Thyroid gland (tissue), 4 donors: ENCODE measurements around the gene MARK2. TPM values are rescaled to one million over a fixed set of nuclear protein-coding genes. Genes with fewer than 3 reads are reported as not detected.

Experiments used
- DNase-seq, 2 donors: peaks; one replicate each; pipeline ENCODE4 v3.0.0-alpha.2; 2019
- H3K27ac ChIP-seq, 3 donors: fragments of 200-600 bp; sonication (generic); 1 replicate in 2 of 3; 2 replicates in 1 of 3; pipeline ENCODE4 v1.5.1; 2016 to 2019; ENCODE audit warnings: mild to moderate bottlenecking in 1 of 3, moderate library complexity in 1 of 3
- H3K27me3 ChIP-seq: fragments of 200-600 bp; sonication (generic); one replicate; pipeline ENCODE4 v1.5.1; 2019
- H3K36me3 ChIP-seq, 2 donors: fragments of 200-600 bp; sonication (generic); one replicate each; pipeline ENCODE4 v1.5.1; 2016 to 2019
- H3K4me1 ChIP-seq, 2 donors: fragments of 200-600 bp; sonication (generic); one replicate each; pipeline ENCODE4 v1.5.1; 2017 to 2019
- H3K4me3 ChIP-seq, 3 donors: fragments of 200-600 bp; sonication (generic); replicated peaks in 1 of 3; 1 replicate in 2 of 3; 2 replicates in 1 of 3; pipeline ENCODE4 v1.5.1; 2016; ENCODE audit warnings: mild to moderate bottlenecking in 1 of 3
- H3K9me3 ChIP-seq: fragments of 200-600 bp; sonication (generic); one replicate; pipeline ENCODE4 v1.5.1; 2017
- POLR2A ChIP-seq, 2 donors: fragments of 450-650 bp; IDR thresholded peaks; one replicate each; pipeline ENCODE4 v1.6.1; 2017; ENCODE audit warnings: antibody characterized with exemption in 2 of 2, mild to moderate bottlenecking in 2 of 2, moderate library complexity in 1 of 2
- WGBS, 2 donors: methylation state at CpG; one replicate each; pipeline ENCODE4 v1.1.5; 2017; 5-methylcytosine and 5-hydroxymethylcytosine counted together
- intact Hi-C: fragments of 100-400 bp; cut with DNase I; formaldehyde crosslinking; loops from one replicate; pipeline ENCODE4 v1.15.1; 2023
- total RNA-seq, 4 donors: library from RNA; depleted of rRNA; stranded (reverse); fragments of >200 nt; gene quantifications; one replicate each; pipeline ENCODE4 v1.2.3, GENCODE V29; 2016
- TF ChIP-seq, protein P1 (sequence below), 6 experiments: fragments of 200-600 bp in 3 of 6; fragments of 450-650 bp in 3 of 6; sonication (generic) in 3 of 6; IDR thresholded peaks; one replicate each; pipeline ENCODE4 v1.5.1; 2016 to 2019; ENCODE audit warnings: antibody characterized with exemption in 6 of 6, mild to moderate bottlenecking in 2 of 6, inconsistent platforms in 1 of 6, moderate library complexity in 1 of 6

The MARK2 gene
- total RNA-seq, 4 donors from 2014 or later: 28.2 to 57.7 (median 48.6) TPM

DNA sequence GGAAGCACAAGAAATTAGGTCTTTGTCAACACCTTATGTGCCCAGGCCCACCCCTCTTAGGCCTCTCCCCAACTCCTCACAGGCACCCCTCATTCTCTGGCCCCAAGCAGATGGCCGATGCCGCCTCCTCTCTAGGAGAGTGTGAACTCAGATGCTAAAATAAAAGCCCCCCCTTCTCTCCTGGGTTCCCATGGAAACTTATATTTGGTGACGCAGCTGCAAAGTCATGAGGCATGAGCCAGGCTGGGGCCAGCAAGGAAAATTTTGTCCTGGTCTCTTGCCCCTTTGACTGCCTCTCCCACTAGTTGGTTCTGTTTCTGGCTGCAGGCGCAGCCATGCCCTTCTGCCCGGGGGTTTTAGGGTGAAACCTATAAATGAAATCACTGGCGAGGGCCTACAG lies 66.3 kb downstream of the MARK2 start:
- intact Hi-C loops: no loop called here
- Histone ChIP-seq H3K9me3 (no peaks in the 10 kb centered on the region), H3K36me3 (peaks cover 50 to 54% of the 10 kb centered on the region in 2 donors), H3K27ac (no peak overlapping the region), H3K27me3 (no peaks in the 10 kb centered on the region), H3K4me3 (no peak overlapping the region), H3K4me1 (peaks cover 21 to 32% of the 10 kb centered on the region in 2 donors)
- 90 to 92% methylated on average over 6 of the region's 6 CpGs for WGBS, 2 donors
- TF ChIP-seq, protein P1, sequence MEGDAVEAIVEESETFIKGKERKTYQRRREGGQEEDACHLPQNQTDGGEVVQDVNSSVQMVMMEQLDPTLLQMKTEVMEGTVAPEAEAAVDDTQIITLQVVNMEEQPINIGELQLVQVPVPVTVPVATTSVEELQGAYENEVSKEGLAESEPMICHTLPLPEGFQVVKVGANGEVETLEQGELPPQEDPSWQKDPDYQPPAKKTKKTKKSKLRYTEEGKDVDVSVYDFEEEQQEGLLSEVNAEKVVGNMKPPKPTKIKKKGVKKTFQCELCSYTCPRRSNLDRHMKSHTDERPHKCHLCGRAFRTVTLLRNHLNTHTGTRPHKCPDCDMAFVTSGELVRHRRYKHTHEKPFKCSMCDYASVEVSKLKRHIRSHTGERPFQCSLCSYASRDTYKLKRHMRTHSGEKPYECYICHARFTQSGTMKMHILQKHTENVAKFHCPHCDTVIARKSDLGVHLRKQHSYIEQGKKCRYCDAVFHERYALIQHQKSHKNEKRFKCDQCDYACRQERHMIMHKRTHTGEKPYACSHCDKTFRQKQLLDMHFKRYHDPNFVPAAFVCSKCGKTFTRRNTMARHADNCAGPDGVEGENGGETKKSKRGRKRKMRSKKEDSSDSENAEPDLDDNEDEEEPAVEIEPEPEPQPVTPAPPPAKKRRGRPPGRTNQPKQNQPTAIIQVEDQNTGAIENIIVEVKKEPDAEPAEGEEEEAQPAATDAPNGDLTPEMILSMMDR (IDR thresholded peaks at IDR 0.05): no peak
- no peak for TF ChIP-seq POLR2A (IDR thresholded peaks at IDR 0.05)
- no peak for DNase-seq

DNA sequence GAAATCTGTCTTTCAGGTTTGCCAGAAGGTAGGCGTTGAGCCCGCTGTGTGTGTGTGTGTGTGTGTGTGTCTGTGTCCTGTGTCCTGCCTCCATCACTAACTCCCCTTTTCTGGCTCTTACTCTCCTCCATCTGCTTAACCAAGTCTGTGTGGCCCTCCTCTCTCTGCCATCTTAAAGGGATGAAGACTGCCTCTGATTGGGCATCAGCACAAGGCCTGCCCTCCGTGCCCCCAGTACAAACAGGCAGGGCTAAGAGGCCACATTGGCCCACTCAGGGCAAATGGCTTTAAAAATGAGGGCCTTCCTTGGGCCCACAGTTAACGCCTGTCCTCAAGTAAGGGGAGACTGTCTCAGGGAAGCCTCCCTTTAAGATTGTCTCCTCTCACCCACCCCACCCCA lies 67.2 kb downstream of the MARK2 start:
- intact Hi-C loops: no loop called here
- 93 to 97% methylated on average over 4 of the region's 4 CpGs for WGBS, 2 donors
- Histone ChIP-seq H3K4me3 (no peak overlapping the region), H3K36me3 (peaks cover 41 to 44% of the 10 kb centered on the region in 2 donors), H3K27me3 (no peaks in the 10 kb centered on the region), H3K27ac (no peak overlapping the region), H3K4me1 (peaks cover 21 to 32% of the 10 kb centered on the region in 2 donors), H3K9me3 (no peaks in the 10 kb centered on the region)
- DNase-seq: no peak
- TF ChIP-seq, protein P1 (IDR thresholded peaks at IDR 0.05): no peak
- TF ChIP-seq POLR2A (IDR thresholded peaks at IDR 0.05): no peak

DNA sequence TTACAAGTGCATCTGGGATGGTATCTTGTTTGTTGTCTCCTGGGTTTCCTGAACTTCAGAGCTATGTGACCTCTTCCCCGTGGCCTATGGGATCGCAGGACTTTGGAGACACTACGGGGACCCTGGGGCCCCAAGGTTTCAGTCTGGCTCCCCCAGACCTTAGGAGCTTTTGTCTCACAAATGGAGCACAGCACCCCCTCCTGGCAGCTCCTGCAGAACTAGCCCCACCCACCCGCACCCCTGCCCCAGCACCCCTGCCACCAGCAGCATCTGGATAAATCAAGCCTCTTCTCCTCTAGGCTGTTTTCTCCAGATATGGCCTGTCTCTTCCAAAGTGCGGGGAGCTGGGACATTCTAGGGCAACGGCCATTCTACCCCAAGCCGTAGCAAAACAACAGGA lies 67.7 kb downstream of the MARK2 start:
- TF ChIP-seq, protein P1 (IDR thresholded peaks at IDR 0.05): peak in 1 of 6 experiments; percentile 21
- no peak for TF ChIP-seq POLR2A (IDR thresholded peaks at IDR 0.05)
- H3K4me3 ChIP-seq: no peak overlapping the region
- DNase-seq: no peak
- H3K27me3 ChIP-seq: no peaks in the 10 kb centered on the region
- H3K27ac ChIP-seq: no peak overlapping the region
- 80 to 95% methylated on average over 6 to 7 of the region's 7 CpGs for WGBS, 2 donors
- H3K9me3 ChIP-seq: no peaks in the 10 kb centered on the region
- peaks cover 21 to 32% of the 10 kb centered on the region in 2 donors for H3K4me1 ChIP-seq
- H3K36me3 ChIP-seq: peaks cover 38 to 44% of the 10 kb centered on the region in 2 donors
- intact Hi-C loops: no loop called here

DNA sequence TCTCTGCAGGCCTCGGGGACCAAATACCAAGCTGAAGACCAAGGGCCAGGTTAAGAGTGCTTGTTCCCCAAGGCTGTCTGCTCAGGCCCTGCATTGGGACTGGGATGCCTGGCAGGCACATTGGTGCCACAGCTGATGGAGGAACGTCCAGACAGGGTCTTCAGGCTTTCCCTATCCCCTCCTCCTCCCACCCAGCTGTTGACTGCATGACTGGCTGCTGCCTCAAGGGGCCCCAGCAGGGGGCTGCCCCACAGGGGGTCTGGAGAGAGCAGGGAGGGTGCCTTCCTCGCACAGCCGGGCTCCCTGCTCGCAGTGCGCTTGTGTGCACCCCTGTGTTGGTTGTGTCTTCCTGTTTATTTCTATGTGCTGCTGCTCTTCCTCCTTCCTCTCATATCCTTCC lies 68.2 kb downstream of the MARK2 start:
- no peaks in the 10 kb centered on the region for H3K9me3 ChIP-seq
- H3K4me1 ChIP-seq: peaks cover 21 to 32% of the 10 kb centered on the region in 2 donors
- 72 to 73% methylated on average over 5 to 6 of the region's 6 CpGs for WGBS, 2 donors
- no peaks in the 10 kb centered on the region for H3K27me3 ChIP-seq
- peaks cover 34 to 41% of the 10 kb centered on the region in 2 donors for H3K36me3 ChIP-seq
- H3K27ac ChIP-seq: peak overlapping the region in 2 of 3 donors; percentile 78 to 82
- TF ChIP-seq POLR2A (IDR thresholded peaks at IDR 0.05): no peak
- TF ChIP-seq, protein P1 (IDR thresholded peaks at IDR 0.05): no peak
- DNase-seq: no peak
- intact Hi-C loops: no loop called here
- H3K4me3 ChIP-seq: no peak overlapping the region

DNA sequence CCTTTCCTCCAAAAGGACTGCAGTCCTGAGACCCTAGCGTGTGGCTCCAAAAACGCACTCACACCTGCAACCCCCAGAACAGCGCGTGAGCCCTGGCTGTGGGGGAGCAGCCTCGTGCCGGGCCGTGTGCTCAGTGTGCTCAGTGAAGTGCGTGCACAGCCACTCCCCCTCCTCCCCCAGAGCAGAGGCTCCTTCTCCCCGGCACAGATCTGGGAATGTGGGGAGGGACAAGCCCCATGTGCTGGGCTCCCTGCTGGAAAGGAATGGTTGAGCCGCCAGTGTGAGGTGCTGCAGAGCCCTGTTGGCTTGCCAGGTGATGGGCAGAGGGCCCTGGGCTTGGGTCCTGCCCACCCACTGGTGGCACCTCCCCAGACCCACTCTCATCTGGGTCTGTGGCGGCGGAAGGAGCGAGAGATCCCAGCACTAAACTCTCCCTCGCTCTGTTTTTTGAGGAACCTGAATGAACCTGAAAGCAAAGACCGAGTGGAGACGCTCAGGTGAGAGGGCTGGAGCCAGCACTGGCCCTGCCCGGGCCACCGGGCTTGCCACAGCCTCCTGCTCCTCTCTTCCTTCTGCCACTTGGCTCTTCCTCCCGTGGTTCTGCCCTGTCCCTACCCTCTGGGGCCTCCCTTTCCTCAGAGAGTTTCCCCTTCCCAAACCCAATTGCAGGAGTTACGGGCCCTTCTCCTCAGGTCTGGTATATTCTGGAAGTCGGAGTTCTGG lies 69.1 kb downstream of the MARK2 start:
- peak overlapping the region; percentile 73 to 82 (median 78) for H3K27ac ChIP-seq
- whole genome bisulfite sequencing, 2 donors: 42 to 67% methylated on average over 21 of the region's 21 CpGs
- peaks cover 21 to 32% of the 10 kb centered on the region in 2 donors for H3K4me1 ChIP-seq
- TF ChIP-seq POLR2A (IDR thresholded peaks at IDR 0.05): no peak
- TF ChIP-seq, protein P1 (IDR thresholded peaks at IDR 0.05): peak in 4 of 6 experiments; percentile 5 to 39 (median 34)
- no peaks in the 10 kb centered on the region for H3K27me3 ChIP-seq
- peak; percentile 81 to 83 for DNase-seq
- H3K9me3 ChIP-seq: no peaks in the 10 kb centered on the region
- H3K4me3 ChIP-seq: no peak overlapping the region
- H3K36me3 ChIP-seq: peaks cover 24 to 32% of the 10 kb centered on the region in 2 donors
- intact Hi-C loops: no loop called here
